CD4-positive, alpha-beta T cell treated with Interleukin-1 beta for 1 hour (primary cell): Measurements from ENCODE around the gene FGF18.
A peak's percentile ranks its signal among the peaks of the same experiment; 100 is the strongest.
"Not testable (repeated sequence)": the region's sequence is repeated elsewhere in the genome, so short reads cannot be mapped to it uniquely, and the experiment has no call there.

Experiments
- DNase-seq, 2 donors: peaks; one replicate each; pipeline ENCODE4 v3.0.0-alpha.2; 2020 to 2022

Gene FGF18

DNA sequence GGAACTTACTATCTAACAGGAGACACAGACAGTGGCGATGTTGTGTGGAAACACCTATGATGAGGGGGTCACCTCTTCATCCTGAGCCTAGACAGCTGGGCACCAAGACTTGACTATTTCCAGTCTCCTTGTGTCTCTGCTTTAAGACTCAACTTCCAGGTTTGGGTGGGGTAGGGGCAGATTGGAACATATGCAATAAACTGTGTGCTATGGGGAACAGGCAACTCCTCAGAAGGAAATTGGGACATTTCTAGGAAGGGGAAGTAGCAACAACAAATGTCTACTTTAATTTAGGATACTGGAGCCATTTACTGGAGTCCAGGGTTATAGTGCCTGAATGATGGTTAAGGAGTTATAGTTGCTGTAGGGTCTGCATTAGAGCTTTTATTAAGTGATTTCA, 57.3 kb downstream of the FGF18 start:
- DNase-seq = no peak

DNA sequence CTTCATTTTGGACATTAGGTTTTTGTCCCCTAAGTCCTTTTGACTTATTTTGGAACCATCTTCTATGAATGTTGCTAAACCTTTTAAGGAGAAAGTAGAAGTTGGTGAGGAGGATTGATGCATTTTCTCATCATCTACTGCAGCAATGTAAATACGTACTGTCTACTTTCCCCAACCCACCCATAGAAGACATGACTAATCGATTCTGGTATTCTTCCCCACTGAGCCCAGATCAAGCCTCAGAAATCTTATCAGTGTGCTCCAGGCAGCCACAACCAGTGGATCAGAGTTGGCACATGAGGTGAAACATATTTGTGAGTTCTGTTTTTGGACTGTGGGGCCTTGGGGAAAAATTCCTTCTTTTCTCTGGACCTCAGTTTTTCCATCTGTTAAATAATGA, 57.7 kb downstream of the FGF18 start:
- DNase-seq = no peak

DNA sequence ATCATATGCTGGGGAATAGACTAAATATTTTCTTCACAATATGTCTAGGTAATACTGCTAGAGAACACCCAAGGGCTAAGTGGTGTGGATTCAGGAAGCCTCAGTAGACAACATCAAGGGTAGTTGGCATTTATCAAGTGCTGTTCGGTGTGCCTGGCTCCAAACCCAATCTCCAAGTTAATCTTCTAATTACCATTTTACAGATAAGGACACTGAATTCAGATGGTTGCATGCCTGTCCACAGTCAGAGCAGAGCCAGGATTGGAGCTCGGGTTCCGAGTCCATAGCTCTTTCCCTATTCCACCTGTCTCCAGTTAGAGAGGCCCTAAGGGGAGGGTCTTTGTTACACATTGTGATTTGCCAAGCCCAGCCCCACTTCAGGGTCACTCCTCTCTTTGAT, 58.2 kb downstream of the FGF18 start:
- no peak for DNase-seq

DNA sequence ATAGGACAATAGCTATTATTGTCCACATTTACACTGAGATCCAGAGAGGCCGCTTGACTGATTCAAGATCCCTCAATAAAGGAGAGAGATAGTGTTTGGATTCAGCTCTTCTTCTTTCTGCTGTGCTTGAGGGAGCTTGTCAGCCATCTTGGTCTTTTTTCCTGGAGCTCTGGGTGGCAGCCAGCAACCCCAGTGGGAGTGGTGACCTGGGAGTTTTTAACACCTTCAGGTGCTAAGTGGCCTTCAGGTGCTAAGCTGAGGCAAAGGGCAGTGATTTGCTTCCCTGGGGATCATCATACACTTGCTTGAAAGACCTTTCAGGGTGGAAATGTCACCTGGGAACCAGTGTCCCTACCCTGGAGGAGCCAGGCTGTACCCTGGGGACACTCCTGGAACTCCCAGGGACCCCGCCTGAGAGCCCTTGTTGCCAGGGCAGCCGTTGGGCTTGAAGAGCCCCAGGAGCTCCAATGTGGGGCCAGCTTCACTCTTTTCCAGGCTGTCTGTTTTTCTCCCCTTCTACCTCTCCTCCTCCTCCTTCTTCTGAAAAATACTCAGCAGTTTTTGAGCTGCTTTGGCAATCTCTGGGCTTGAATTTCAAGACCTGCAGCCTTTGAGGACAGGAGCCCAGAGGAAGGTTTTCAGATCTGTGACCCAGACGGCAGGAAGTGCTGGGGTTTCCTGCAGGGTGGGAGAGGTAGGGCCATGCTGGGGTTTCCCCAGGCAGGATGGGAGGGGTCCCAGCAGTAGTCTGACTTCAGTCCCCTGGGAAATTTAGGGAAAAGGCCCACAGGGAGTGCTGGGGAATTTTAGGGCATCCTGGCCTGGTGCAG, 59.7 kb downstream of the FGF18 start:
- no peak for DNase-seq

DNA sequence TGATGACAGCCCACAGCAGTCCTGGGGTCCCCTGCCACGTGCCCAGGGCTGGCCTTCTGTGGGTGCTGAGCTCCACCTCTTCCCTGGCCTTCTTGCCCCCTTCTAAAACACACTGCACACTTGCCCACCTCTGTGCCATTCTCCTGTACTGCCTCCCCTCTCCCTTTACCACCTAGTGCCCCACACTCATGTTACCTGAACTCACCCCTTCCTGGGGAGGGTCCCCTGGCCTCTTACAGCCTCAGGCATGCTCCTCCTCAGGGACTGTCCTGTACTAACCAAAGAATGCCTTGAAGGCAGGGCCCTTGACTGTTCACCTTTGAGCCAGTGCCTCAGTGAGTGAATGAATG, 60.3 kb downstream of the FGF18 start:
- no peak for DNase-seq

DNA sequence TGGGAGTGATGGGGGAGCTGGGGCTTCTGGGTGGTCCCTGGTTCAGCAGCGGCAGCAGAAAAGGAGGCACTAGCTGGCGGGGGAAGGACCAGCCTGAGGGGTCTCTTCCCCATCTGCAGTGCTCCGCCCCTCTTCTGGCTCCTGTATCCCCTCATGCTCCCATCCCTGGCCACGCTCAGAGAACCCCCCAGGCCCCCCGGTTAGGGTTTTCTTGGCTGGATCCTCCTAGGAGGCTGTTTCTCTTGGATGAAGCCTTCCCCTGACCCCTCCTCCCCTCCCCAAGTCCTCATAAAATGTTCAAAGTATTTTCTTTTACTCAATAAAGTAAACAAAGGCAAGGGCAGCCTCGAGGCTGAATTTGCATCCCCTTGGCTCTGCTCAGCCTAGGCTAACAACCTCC, 60.8 kb downstream of the FGF18 start:
- DNase-seq = no peak

DNA sequence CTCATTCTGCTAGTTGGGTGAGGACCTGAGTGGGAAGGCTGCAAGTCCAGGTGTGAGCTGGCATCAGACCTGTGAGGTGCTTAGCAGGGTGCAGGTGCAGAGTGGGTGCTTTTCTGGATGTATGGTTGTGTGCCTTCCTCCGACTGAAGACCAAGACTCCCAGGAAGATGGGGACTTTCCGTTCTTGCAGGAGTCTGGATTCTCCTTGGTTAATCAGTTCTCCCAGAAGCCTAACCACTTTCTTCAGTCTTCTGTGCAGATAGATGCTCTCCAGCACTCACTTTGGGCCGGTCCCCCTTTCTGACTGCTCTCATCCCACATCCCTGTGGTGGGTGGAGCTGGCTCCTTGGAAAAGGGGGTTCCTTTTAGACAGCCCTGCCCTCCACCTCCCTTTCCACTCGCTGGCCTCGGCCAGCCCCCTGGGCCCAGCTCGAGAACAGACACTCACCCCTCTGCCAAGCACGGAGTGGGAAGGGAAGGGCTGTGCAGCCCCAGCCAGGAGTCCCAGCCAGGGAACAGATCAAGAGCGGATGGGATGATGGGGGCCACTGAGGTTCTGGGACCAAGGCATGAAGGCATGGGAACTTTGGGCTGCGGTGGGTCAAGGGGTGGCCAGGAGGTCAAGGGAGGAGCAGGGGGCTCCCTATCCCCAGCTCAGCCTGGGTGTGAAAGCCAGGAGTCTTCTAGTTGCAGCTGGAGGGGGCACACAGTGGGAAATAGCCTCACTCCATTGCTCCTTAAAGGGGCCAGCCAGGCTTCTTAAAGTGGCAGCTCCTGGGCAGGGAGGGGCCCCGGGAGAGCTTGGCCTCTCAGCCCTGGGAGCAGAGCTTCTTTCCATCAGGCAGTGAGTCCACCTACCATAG, 62.4 kb downstream of the FGF18 start:
- DNase-seq = no peak

DNA sequence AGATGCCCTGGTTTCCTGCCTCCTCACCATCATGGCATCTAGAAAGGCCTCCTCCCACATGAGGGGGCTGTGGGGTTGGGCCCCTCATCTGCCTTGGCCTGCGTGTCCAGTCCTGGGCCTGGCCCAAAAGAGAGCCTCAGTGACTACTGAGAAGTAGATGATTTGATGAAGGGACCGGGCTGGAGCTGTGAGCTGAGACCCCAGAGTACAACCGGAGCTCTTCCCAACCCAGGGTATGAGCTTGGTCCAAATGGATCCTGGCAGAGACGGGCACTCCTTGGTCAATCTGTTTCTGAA, 62.9 kb downstream of the FGF18 start:
- no peak for DNase-seq

DNA sequence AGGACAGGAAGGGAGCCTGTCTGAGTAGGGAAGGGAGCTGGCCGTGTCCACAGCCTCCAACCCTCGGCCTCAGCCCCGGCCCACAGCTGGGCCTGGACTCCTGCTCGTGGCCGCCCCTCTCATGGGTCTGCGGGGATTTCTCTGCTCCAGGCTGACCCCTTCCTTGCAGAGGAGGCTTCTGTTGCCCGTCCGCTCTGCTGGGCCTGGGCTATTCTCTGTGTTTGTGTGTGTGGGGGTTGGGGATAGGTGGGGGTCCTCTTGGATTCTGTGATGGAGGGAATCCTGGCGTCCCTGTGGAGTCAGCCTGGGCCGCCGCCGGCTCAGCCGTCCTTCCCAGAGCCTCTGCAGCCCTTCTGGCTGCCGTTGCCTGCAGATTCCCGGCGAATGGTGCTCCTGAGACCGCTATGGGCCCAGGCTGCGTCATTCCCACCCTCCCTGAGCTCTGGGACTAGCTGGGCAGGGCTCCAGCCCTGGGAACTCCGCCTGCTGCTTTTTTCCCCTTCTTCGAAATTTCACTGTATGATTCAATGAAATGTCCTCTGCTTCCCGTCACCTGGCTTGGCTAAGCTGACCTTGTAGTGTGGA, 64.2 kb downstream of the FGF18 start:
- no peak for DNase-seq

DNA sequence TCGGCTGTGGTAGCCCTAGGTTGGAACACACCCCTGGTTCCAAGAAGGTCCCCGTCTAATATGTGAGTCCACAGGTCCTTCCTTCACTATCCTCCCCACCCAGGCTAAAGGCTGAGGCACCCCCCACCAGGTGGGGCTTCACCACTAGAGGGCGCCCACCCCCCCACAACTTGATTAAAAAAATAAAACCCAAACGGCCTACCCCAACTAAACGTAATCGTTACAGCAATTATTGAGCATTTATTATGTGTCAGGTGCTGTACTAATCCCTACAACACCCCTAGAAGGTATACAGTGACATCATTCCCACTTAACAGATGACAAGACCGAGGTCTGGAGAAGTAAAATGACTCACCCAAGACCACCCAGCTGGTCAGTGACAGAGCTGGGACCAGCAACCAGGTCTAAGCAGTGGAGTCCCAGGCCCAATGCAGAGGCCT, 65.0 kb downstream of the FGF18 start:
- peak; percentile 13 to 32 for DNase-seq

DNA sequence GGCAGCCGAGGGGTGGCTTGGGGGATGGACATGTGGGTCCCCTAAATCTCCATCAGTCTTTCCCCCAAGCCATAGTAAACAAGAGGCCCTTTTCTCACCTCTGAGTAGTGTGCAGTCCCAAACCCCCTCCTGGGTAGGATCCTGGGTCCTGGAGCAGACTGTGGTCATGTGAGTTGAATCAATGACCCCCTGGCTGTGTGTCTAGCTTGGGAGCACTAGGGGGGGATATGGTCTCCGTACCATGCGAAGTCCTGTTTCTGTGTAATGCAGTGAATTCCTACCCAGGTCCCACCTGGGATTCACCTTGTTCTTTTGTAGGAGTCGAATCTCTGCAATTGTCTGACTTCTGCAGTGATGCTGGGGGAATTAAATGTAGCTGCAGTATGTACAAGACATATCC, 66.2 kb downstream of the FGF18 start:
- no peak for DNase-seq

DNA sequence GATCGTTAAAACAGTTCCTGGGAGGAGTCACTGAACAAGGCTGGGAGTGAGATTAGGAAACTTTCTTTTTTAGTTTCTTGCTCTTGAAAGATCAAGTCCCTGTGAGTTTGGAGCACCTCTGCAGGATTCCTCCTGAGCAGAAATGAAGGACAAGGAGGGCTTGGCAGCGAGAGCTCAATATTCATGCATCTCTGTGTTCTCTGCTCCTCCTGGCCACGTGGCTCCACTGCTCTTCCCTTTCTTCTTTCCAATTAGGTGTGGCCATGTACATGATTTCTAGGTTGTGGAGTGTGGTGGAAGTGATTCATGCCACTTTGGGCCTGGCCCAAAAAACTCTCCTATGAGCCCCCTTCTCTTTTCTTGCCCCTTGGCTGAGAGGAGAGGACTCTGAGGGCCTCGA, 67.2 kb downstream of the FGF18 start:
- DNase-seq = no peak

DNA sequence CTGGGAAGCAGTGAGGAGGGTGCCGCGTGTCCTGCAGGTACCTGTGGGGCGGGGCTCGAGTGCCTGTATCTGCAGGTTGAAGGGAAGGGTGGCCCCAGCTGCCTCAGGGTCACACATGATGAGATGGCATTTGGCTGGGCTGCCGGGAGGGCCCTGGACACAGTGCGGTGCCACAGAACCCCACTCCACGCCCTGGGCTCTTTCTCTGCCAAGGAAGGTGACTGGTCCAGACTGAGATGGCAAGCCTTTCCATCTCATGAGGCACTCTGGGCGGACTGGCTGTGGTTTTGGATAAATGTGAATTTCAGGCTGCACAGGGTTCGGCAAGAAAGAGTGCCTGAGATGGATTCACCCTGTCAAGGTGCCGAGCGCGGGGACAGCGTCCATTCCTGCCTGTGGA, 69.4 kb downstream of the FGF18 start:
- no peak for DNase-seq

DNA sequence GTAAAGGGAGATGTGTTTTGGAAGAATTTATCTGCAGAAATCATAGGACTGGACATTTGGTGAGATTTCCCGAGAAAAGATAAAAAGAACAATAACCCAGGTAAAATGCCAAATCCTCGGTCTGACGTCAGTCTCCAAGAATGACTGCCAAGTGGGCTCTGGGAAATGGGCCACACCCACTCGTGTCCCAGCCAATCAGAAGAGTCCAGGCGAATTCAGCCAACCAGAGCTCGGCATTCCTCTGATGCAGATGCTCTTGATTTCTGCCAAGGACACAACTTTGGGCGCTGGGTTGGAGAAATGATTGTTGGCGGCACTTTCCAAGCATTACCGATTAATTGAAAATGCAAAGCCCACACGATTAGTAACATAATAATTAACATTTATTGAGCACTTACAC, 73.3 kb downstream of the FGF18 start:
- DNase-seq = no peak

DNA sequence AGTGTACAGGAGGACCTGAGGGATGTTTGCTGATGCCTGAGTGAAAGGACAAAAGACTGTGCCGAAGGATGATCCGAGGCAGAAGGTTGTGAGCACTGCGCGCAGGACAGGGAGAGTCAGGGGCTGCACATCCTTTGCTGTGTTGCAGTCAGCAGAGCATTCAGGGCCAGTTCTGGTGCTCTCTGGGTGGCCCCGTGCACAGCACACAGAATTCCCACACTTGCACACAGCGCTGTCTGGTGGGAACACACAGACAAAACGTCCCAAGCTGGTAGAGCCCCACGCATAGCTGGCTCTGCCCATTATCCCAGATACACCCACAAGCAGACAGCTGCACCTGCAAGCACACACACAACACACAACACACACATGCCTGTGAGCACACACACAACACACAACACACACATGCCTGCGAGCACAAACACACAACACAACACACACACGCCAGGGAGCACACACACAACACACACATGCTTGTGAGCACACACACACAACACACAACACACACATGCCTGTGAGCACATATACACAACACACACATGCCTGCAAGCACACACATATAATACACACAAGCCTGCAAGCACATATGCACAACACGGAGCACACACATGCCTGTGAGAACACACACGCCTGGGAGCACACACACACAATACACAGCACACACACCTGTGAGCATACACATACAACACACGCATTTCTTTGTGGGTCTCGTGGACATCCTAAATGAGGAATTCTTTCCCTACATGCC, 74.4 kb downstream of the FGF18 start:
- DNase-seq = no peak

DNA sequence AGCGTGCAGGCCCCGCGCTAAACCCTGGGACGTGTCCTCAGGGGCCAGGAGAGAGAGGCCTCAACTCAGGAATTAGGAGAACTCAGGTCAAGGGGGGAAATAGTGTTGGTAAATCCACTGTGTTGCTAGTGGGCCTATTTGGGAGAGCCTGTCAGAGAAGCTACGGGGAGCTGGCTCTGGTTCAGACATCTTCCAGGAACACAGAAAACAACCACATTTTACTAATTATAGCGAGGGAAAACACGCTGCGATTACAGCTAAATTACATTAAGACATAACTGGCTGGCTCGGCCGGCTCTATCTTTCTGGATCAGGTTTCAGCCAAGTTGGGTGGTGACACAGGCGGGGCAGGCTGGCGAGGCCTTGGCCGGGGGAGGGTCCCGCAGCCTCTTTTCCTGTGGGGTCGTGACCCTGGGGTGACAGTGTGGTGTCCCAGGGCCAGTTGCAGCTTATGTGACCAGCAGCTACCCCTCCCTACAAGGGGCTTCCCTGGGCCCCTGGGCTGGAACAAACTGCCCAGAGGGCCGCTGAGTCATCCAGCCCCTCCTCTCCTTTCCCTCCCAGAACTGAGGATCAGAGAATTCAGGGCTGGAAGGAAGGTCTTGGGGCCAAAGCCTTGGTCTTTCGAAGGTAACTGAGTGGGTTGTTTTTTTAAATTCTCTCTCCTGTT, 75.1 kb downstream of the FGF18 start:
- DNase-seq = no peak

DNA sequence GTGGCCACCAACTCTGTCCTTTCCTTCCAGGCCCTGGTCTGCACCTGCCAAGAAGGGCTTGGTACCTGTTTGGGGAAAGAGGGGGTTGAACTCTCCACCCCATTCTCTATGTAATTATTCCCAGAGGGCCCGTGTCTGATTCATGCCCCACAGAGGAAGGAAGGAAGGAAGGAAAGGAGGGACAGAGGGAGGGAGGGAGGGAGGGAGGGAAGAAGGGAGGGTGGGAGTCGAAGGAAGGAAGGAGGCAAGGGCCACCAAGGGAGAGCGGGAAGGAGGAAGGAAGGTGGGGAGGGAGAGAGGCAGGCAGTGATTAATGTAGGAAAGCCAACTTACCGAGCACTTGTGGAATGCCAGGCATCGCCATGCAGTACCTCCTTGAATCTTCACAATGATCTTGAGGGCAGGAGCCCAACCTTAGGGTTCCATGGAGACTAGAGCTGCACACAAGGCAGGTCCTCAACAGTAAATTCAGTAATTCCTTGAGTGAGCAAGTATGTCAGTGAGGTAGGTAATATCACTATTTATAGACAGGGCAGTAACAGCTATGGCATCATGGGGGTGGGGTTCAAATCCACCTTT, 75.8 kb downstream of the FGF18 start:
- no peak for DNase-seq

DNA sequence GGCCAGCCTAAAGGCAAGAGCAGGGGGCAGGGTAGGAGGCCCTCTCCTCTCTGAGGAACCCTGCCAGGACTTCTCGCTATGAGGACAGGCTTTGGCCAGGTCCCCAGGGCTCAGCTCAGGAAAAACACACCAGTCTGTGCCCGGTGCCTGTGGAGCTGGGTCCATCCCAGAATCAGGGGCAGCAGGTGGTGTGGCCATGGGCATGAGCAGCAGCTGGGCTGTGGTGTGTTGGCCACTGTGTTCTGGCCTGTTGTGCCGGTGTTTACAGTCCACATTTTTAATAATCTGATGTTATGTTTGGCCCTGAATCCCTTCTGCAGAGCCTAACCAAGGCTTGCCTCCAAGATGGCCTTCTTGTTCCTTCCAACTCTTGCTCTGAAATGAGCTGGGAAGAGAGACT, 77.0 kb downstream of the FGF18 start:
- no peak for DNase-seq

DNA sequence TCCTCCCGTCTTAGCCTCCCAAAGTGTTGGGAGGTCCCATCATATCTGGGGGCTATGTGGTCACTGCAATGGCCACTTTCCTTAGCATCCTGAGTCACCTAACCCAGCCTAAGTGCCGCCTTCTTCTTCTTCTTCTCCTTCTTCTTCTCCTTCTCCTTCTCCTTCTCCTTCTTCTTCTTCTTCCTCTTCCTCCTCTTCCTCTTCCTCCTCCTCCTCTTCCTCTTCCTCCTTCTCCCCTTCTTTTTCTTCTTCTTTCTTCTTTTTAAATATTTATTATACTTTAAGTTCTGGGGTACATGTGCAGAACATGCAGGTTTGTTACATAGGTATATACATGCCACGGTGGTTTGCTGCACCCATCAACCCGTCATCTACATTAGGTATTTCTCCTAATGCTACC, 78.0 kb downstream of the FGF18 start:
- not testable (repeated sequence) for DNase-seq

DNA sequence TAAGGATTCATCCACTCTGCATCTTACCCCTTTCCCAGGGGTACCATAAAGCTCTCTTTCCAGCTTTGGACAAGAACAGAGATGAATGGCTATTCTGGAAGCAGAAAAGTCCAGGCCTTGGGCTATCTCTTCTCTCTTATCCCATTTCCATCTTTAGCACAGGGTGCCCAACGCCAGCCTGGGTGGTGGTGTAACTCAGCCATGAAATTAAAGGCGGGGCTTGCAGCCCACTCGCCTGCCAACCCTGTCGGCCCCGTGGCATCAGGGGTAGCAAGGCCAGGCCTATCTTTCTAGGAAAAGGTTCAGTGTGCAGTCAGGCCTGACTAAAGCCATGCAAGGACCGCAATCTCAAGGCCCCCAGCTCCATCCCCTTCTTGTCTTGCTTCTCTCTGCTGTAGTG, 78.7 kb downstream of the FGF18 start:
- DNase-seq = no peak

DNA sequence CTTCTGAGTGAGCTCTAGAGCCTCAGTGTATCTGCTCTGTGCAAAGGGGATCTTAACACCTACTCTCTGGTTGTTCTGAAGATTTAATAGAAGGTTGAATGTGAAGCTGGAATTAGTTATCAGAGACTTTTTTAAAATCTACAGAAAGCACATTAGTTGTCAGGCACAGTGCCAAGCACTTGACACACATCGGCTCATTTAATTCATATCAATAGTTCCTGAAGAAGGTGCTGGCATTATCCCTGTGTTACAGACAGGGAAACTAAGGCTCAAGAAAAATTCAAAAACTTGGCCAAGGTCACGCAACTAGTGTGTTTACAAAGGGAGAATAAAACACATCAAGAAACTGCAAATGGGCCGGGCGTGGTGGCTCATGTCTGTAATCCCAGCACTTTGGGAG, 80.2 kb downstream of the FGF18 start:
- no peak for DNase-seq

DNA sequence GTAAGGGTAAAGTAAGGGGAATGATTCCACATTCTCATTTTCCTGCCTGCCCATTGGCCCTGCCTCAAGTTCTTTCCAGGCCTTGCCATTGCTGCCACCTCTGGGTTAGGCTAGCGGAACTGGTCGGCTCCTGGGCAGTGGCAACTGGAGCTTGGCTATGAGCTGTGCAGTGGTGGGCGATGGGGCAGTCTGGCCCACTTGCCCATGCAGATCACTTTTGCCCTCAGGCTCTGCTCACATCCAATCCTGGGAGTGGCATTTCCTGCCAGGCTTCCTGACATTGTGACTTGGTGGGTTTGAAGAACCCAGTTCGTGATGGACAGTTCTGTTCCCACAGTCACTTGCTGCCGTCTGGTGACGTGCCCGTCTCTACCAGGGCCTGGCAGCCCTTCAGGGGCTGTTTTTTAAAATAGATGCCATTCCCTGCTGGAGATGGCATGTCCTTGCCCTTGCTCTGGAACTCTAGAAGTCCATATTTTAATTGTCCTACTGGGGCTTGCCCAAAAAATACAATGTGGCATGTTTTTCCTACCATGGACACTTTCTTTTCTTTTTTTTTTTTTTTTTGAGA, 86.1 kb downstream of the FGF18 start:
- DNase-seq = no peak
